ENCODE results near the gene DCDC2. TPM values are rescaled to one million over a fixed set of nuclear protein-coding genes. Genes with fewer than 3 reads are reported as not detected.
"Not testable (repeated sequence)": the region's sequence is repeated elsewhere in the genome, so short reads cannot be mapped to it uniquely, and the experiment has no call there.

The DCDC2 gene
- total RNA-seq, 4 donors from 2014 or later, result not detected

DNA sequence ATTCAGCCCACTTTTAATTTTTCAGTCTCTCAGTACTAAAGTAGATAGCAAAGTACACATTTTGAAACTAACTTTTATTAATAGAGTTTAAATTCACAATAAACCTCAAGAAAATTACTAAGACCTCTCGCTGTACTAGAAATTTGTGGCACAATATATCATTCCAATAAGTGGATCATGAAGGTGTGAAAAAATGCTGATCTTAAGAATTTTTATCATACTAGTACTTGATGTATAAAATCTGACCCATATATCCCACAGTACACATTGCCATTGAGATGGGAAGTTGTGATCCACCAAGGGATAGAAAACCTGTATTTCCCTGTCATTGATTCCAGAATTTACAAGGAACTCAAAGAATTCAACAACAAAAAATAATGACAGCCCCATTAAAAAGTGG lies 85.7 kb downstream of the DCDC2 start:
- no peaks in the 10 kb centered on the region for H3K9me3 ChIP-seq
- 95 to 96% methylated on average over 1 of the region's 1 CpG for WGBS, 2 donors
- no peak overlapping the region for H3K4me3 ChIP-seq
- TF ChIP-seq EP300 (IDR thresholded peaks at IDR 0.05) (no peak), CTCF (IDR thresholded peaks at IDR 0.05) (no peak), POLR2A (IDR thresholded peaks at IDR 0.05) (no peak)
- H3K27ac ChIP-seq, result no peak overlapping the region
- no peaks in the 10 kb centered on the region for H3K4me1 ChIP-seq
- DNase-seq (ENCODE audit: low spot score in 2 of 2), result no peak
- H3K36me3 ChIP-seq, result no peaks in the 10 kb centered on the region
- H3K27me3 ChIP-seq, result no peaks in the 10 kb centered on the region

DNA sequence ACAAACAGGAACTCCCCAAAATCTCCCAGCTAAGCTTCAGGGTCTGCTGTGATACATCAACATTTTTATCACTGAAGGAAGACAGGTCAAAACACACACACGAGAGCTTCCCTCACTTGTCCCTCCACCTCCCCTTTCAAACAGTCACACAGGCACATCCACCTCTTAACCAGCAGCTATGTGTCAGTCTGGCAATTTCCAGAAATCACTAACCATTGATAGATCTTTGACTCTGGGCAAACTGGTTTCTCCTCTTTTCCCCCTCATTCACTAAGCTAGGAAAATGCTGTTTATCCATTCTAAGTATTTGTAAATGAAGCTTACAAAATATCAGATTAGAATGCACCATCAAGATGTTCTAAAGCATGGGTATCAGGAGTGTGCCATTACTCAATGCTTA lies 87.8 kb downstream of the DCDC2 start:
- TF ChIP-seq POLR2A (IDR thresholded peaks at IDR 0.05) (no peak), EP300 (IDR thresholded peaks at IDR 0.05) (no peak), CTCF (IDR thresholded peaks at IDR 0.05) (no peak)
- no peak for DNase-seq (ENCODE audit: low spot score in 2 of 2)
- no peaks in the 10 kb centered on the region for H3K9me3 ChIP-seq
- no peaks in the 10 kb centered on the region for H3K27me3 ChIP-seq
- 88 to 89% methylated on average over 1 of the region's 1 CpG for WGBS, 2 donors
- no peak overlapping the region for H3K4me3 ChIP-seq
- no peaks in the 10 kb centered on the region for H3K36me3 ChIP-seq
- H3K27ac ChIP-seq, result no peak overlapping the region
- no peaks in the 10 kb centered on the region for H3K4me1 ChIP-seq

GRCh38 chr6:24258214-24258613 lies 99.6 kb downstream of the DCDC2 start:
- DNase-seq (ENCODE audit: low spot score in 2 of 2); H3K9me3 ChIP-seq; H3K4me3 ChIP-seq; H3K27me3 ChIP-seq; H3K27ac ChIP-seq; H3K36me3 ChIP-seq; H3K4me1 ChIP-seq: not testable (repeated sequence)
- 87 to 92% methylated on average over 6 of the region's 6 CpGs for WGBS, 2 donors

- TF ChIP-seq CTCF (IDR thresholded peaks at IDR 0.05) (no peak), EP300 (IDR thresholded peaks at IDR 0.05) (no peak), POLR2A (IDR thresholded peaks at IDR 0.05) (no peak)
- Histone ChIP-seq H3K27ac (no peak overlapping the region), H3K9me3 (peaks cover 0 to 3% (median 0%) of the 10 kb centered on the region in 4 donors), H3K4me1 (no peaks in the 10 kb centered on the region), H3K36me3 (no peaks in the 10 kb centered on the region), H3K27me3 (no peaks in the 10 kb centered on the region), H3K4me3 (no peak overlapping the region)
- 77 to 83% methylated on average over 4 of the region's 4 CpGs for WGBS, 2 donors
- no peak for DNase-seq (ENCODE audit: low spot score in 2 of 2)
These were observed 100.6 kb downstream of the DCDC2 start for GRCh38 chr6:24257282-24257681.

- Histone ChIP-seq H3K27ac (no peak overlapping the region), H3K4me1 (no peaks in the 10 kb centered on the region), H3K27me3 (no peaks in the 10 kb centered on the region), H3K9me3 (peaks cover 0 to 3% (median 0%) of the 10 kb centered on the region in 4 donors), H3K36me3 (no peaks in the 10 kb centered on the region), H3K4me3 (no peak overlapping the region)
- 71 to 77% methylated on average over 1 of the region's 1 CpG for WGBS, 2 donors
- DNase-seq (ENCODE audit: low spot score in 2 of 2), result no peak
- TF ChIP-seq EP300 (IDR thresholded peaks at IDR 0.05) (no peak), CTCF (IDR thresholded peaks at IDR 0.05) (no peak), POLR2A (IDR thresholded peaks at IDR 0.05) (no peak)
These were observed 102.2 kb downstream of the DCDC2 start for GRCh38 chr6:24255676-24256075.

DNA sequence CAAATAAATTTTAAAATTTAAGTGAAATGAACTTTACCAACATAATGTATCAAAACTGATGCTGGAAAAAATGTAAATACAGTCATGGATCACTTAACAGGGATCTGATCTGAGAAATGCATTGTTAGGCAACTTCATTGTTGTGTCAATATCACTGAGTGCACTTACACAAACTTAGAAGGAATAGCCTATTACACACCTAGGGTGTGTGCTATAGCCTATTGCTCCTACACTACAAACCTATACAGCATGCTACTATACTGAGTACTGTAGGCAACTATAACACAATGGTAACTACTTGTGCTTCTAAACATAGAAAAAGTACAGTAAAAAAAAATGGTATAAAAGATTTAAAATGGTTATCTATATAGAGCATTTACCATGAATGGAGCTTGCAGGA lies 104.5 kb downstream of the DCDC2 start:
- no peak overlapping the region for H3K27ac ChIP-seq
- peaks cover 0 to 3% (median 0%) of the 10 kb centered on the region in 4 donors for H3K9me3 ChIP-seq
- no peak for DNase-seq (ENCODE audit: low spot score in 2 of 2)
- TF ChIP-seq EP300 (IDR thresholded peaks at IDR 0.05) (no peak), CTCF (IDR thresholded peaks at IDR 0.05) (no peak), POLR2A (IDR thresholded peaks at IDR 0.05) (no peak)
- H3K4me1 ChIP-seq, result no peaks in the 10 kb centered on the region
- H3K36me3 ChIP-seq, result no peaks in the 10 kb centered on the region
- no peaks in the 10 kb centered on the region for H3K27me3 ChIP-seq
- no peak overlapping the region for H3K4me3 ChIP-seq

Measured in tibial nerve (tissue), 4 donors.